ENCODE results near the gene LHFPL3.

LHFPL3 gene

DNA sequence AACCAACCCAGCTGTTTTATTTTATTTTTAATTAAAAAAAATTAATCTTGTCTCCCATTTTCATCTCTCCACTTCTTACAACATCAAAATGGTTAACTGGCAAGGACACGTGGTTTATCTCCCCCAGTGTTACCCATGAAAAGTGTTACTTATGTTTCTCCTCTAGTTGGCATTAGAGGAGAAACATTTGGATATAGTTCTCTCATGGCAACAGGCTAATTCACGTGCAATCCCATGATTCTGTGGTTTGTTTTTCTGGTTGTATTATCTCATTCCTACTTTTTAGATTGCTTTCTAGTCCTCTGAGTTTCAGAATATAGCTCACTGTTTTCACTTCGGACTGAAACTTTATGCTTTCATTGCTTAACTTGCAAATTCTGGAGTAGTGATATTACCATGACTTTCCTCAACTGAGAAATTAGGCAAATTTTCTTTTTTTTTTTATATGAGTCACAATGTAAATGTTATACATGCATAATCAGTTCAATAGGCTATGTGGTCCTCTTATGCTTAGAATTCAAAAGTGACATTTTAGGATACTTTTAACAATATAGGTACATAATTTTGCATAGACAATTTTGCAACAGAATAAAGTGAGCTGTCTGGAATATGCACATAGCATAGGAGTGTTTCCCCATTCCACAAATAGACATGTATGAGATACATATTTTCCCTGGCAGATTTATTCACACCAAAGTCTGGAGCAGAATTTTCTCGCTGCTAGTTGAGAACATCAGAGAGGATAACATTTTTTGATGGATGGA is 43.0 kb downstream of the LHFPL3 start:
- no peak for DNase-seq

- no peak for DNase-seq
Observed at GRCh38 chr7:104371980-104372357, 43.6 kb downstream of the LHFPL3 start.

GRCh38 chr7:104382616-104383015 is 54.2 kb downstream of the LHFPL3 start:
- no peak for DNase-seq

GRCh38 chr7:104386943-104387342 is 58.5 kb downstream of the LHFPL3 start:
- no peak for DNase-seq

DNA sequence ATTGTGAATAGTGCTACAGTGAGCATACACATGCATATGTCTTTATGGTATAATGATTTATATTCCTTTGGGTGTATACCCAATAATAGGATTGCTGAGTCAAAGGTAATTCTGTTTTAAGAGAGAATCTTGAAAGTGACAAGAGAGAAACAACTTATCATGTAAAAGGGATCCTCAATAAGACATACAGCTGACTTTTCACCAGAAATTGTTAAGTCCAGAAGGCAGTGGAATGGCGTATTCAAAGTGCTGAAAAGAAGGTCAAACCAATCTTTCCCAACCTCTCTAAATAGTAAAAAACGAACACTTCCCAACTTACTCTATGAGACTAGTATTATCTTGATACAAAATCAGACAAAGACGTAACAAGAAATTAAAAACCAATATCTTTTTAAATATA is 59.8 kb downstream of the LHFPL3 start:
- no peak for DNase-seq

GRCh38 chr7:104395162-104395561 is 66.8 kb downstream of the LHFPL3 start:
- DNase-seq: no peak

DNA sequence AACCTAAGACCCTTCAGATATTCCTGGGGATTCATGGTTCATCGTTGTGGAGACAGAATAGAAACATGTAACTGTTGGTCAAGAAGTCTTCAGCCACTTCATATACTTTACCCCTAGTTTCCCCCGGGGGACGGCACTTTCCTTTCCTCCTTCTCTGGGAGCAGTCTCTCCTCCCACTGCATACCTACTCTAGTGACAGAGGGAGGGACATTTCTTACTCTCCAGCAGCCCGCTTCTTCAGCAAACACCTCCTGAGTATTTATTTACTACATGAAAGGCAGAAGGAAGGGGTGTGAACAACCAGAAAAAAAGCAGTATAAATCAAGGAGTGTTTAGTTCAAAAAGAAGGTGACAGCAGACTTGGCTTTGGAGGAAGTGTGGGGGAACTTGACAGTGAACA is 69.0 kb downstream of the LHFPL3 start:
- no peak for DNase-seq

DNA sequence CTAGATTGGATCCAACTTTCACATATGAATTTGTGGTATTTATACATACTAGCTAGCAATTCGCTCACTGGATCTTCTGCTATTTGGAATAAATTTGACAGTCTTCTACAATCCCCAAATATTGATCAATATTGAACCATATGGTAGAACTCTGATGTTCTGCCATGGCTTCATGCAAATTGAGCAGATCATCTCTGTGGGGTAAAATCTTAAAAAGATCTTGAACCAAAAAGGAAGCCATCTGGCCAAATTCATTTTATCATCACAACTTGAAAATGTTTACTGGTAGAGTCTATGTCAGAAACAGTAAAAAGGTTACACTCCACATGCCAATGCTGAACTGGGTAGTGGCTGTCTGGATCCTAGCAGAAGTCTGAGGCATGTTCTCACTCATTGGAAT is 80.0 kb downstream of the LHFPL3 start:
- no peak for DNase-seq

DNA sequence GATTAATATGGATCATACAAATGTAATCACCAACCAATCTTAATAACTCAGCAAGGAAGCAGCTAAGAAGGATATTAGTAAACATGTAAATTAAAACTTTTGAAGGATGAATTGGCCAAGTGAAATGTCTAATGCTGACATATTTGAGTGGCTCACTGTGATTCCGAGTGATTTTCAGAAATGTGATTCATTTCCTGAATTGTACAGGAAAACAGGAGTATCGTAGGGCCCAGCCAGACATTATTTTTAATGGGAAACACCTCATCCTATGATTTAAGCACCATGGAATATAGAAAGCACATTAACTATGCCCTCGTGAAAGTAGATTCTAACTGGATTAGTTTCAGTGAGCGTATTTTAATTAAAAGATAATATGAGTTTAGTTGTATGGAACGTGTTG is 82.3 kb downstream of the LHFPL3 start:
- no peak for DNase-seq

DNA sequence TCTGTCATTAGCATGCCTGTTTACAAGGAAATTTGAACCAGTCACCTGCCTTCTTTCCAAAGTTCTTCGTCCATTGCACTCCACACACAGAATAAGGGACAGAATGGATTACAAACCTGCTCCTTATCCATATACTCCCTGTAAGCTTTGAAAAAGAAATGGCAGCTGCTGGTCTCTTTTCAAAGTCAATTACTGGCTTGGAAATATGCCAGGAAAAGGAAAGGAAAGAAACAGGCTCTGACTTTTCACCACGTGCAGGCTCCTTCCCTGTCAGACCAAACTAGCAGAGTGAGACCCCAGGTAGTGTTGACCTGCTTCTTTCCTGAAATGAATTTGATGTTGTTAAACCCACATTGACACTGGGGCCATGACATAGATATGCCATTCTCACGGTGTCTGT is 84.5 kb downstream of the LHFPL3 start:
- DNase-seq: no peak

GRCh38 chr7:104414216-104414615 is 85.8 kb downstream of the LHFPL3 start:
- DNase-seq: no peak

GRCh38 chr7:104415700-104416099 is 87.3 kb downstream of the LHFPL3 start:
- no peak for DNase-seq

DNA sequence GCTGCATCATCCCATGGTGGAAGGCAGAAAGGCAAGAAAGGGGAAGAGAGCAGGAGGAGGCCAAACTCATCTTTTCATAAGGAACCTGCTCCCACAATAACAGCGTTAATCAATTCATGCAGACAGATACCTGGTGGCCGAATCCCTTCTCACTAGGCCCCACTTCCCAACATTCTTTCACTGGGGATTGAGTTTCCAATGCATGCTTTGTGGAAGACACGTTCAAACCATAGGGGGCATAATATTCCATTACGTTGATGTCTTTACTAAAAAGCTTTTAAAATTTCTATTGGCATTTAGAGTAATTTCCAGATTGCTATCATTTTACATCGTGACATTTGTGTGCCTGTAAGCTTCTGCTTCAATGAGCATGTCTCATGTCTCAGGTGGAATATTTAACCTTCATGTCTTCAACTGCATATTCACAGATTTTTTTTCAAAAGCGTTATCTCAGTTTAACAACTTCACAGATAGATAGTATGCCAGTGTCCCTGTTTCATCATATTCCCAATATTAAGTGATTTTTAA is 88.5 kb downstream of the LHFPL3 start:
- DNase-seq: no peak

DNA sequence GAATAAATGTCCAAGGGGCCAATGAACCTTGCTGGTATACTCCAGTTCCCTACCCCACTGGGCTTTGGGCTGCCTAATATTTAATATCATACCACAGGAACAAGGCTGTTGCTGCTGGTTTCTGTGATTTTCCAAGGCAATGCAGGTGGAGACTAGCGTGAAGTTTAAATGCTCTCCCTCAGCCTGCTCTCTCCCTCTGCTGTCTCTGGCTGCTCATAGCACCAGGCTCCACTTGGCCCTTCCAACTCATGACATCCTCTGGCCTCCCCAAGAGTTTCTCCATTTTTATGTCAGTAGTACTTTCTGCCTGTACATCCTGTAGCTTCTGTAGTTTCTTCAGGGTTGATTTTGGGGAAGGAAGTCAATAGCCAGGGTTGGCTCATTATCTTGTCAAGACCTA is 103.5 kb downstream of the LHFPL3 start:
- DNase-seq: no peak

- no peak for DNase-seq
Observed at GRCh38 chr7:104434129-104434528, 105.7 kb downstream of the LHFPL3 start.

GRCh38 chr7:104442481-104442880 is 114.1 kb downstream of the LHFPL3 start:
- DNase-seq: no peak

GRCh38 chr7:104444017-104444416 is 115.6 kb downstream of the LHFPL3 start:
- no peak for DNase-seq

DNA sequence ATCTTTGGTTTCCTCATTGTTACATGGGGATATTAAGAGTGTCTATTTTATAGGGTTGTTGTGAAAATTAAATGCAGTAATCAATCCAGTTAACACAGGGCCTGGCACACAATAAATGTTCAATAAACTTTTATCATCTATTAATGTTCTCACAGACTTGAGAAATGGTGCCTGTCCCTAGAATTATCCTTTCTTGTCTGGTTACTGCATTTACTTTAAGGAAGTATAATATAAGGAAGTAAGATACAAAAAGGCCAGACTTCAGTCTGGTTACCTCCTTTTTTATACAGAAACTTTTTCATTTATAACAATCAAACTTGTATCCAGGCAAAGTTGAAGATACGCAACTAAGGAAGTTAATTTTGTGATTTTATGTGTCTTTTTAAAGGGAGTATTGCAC is 117.0 kb downstream of the LHFPL3 start:
- no peak for DNase-seq

DNA sequence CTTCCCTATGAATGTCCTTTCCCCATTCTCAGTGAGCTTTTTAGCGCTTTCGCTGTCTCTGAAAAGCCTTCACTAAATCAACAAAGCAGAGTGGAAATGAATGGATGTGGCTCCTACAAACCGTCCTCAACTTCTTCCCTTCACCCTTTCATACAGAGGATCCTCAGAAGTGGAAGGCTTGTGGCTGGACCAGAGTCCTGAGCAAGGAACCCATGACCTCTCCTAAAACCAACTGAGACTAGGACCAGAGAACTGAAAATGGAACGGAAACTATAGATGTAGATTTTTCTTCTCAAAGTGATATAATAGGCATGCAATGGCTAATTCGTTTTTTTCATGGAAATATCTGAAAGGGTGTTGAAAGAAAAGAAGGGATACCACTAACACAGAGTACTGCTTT is 122.5 kb downstream of the LHFPL3 start:
- no peak for DNase-seq

- no peak for DNase-seq
Observed at GRCh38 chr7:104453190-104453589, 124.8 kb downstream of the LHFPL3 start.

DNA sequence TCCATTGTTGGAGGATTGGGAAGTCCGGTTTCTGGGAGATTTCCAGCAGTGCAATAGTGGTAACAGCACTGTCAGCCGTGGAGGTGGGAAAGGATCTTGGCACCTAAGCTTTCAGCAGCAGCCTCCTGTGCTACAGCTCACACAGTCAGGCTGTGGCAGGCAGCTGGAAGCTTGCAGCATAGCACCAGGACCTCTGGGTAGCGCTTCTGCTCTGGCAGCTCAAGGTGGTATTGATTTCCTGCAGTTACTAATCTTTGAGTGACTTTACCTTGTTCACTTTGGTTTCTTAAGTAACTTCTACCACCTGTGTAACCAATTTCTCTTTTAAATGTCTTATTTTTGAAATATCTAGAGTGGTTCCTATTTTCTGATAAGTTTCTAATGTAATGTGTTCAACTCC is 130.5 kb downstream of the LHFPL3 start:
- DNase-seq: no peak

GRCh38 chr7:104469166-104469820 is 140.9 kb downstream of the LHFPL3 start:
- no peak for DNase-seq

GRCh38 chr7:104480529-104480928 is 152.1 kb downstream of the LHFPL3 start:
- DNase-seq: no peak

GRCh38 chr7:104482362-104483037 is 154.1 kb downstream of the LHFPL3 start:
- no peak for DNase-seq

Data from activated CD4-positive, alpha-beta T cell treated with anti-CD3 and anti-CD28 coated beads for 48 hours (primary cell).